ENCODE data around the gene CACUL1. TPM values are rescaled to one million over a fixed set of nuclear protein-coding genes. Genes with fewer than 3 reads are reported as not detected.
"Not testable (repeated sequence)": the region's sequence is repeated elsewhere in the genome, so short reads cannot be mapped to it uniquely, and the experiment has no call there.

The CACUL1 gene
- total RNA-seq, 1 experiment from 2014 or later: 31.9 TPM

- intact Hi-C loops (cut with micrococcal nuclease; ENCODE audit: unreplicated experiment): no loop called here
- TF ChIP-seq CTCF (conservative IDR thresholded peaks at IDR 0.05; ENCODE audit: low read depth, low read length) (no peak), EZH2 (IDR thresholded peaks at IDR 0.05; ENCODE audit: borderline replicate concordance, low read depth, low read length, poor library complexity, severe bottlenecking) (no peak)
Measured at GRCh38 chr10:118658762-118659161, 96.0 kb downstream of the CACUL1 start.

DNA sequence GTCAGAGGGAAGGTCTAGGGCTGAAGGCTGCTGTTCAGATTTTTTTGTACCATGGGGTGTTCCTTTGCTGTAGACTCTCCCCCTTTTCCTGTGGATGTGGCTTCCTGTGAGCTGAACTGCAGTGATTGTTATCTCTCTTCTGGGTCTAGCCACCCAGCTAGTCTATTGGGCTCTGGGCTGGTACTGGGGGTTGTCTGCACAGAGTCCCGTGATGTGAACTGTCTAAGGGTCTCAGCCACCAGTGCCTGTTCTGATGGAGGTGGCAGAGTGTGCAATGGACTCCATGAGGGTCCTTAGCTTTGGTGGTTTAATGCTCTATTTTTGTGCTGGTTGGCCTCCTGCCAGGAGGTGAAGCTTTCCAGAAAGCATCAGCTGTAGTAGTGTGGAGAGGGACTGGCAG, 96.6 kb downstream of the CACUL1 start:
- DNase-seq (ENCODE audit: low spot score); POLR2A ChIA-PET (ENCODE audit: low non-redundant PET); intact Hi-C loops (cut with micrococcal nuclease; ENCODE audit: unreplicated experiment); H3K27ac ChIP-seq (ENCODE audit: low read depth, low read length, poor library complexity, severe bottlenecking); H3K9me3 ChIP-seq (ENCODE audit: low read depth, low read length, poor library complexity, severe bottlenecking); CTCF ChIA-PET; H3K4me3 ChIP-seq (ENCODE audit: low read depth, low read length, poor library complexity, severe bottlenecking); BruUV-seq (replicated peaks); H3K4me1 ChIP-seq (ENCODE audit: insufficient read depth, low read length, poor library complexity, severe bottlenecking); H3K36me3 ChIP-seq (ENCODE audit: insufficient read depth, low read length, poor library complexity, severe bottlenecking): not testable (repeated sequence)
- H3K27me3 ChIP-seq (replicated peaks; ENCODE audit: insufficient read depth, low read depth, low read length, poor library complexity): peaks cover 47% of the 10 kb centered on the region

More at GRCh38 chr10:118658762-118659161, 96.0 kb downstream of the CACUL1 start:
- ChIA-PET POLR2A (ENCODE audit: low non-redundant PET) (no interaction called here), CTCF (no interaction called here)
- Histone ChIP-seq H3K9me3 (ENCODE audit: low read depth, low read length, poor library complexity, severe bottlenecking) (no peaks in the 10 kb centered on the region), H3K4me3 (ENCODE audit: low read depth, low read length, poor library complexity, severe bottlenecking) (no peak overlapping the region), H3K36me3 (ENCODE audit: insufficient read depth, low read length, poor library complexity, severe bottlenecking) (no peaks in the 10 kb centered on the region), H3K4me1 (ENCODE audit: insufficient read depth, low read length, poor library complexity, severe bottlenecking) (no peaks in the 10 kb centered on the region), H3K27ac (ENCODE audit: low read depth, low read length, poor library complexity, severe bottlenecking) (no peak overlapping the region), H3K27me3 (replicated peaks; ENCODE audit: insufficient read depth, low read depth, low read length, poor library complexity) (peaks cover 48% of the 10 kb centered on the region)
- BruUV-seq (replicated peaks): no TSS peak
- DNase-seq (ENCODE audit: low spot score): no peak

GRCh38 chr10:118645294-118645693, 109.5 kb downstream of the CACUL1 start:
- H3K9me3 ChIP-seq (ENCODE audit: low read depth, low read length, poor library complexity, severe bottlenecking); H3K27ac ChIP-seq (ENCODE audit: low read depth, low read length, poor library complexity, severe bottlenecking); H3K36me3 ChIP-seq (ENCODE audit: insufficient read depth, low read length, poor library complexity, severe bottlenecking); POLR2A ChIA-PET (ENCODE audit: low non-redundant PET); intact Hi-C loops (cut with micrococcal nuclease; ENCODE audit: unreplicated experiment); H3K4me3 ChIP-seq (ENCODE audit: low read depth, low read length, poor library complexity, severe bottlenecking); CTCF ChIA-PET; H3K4me1 ChIP-seq (ENCODE audit: insufficient read depth, low read length, poor library complexity, severe bottlenecking); BruUV-seq (replicated peaks); DNase-seq (ENCODE audit: low spot score): not testable (repeated sequence)
- peaks cover 48% of the 10 kb centered on the region for H3K27me3 ChIP-seq (replicated peaks; ENCODE audit: insufficient read depth, low read depth, low read length, poor library complexity)

DNA sequence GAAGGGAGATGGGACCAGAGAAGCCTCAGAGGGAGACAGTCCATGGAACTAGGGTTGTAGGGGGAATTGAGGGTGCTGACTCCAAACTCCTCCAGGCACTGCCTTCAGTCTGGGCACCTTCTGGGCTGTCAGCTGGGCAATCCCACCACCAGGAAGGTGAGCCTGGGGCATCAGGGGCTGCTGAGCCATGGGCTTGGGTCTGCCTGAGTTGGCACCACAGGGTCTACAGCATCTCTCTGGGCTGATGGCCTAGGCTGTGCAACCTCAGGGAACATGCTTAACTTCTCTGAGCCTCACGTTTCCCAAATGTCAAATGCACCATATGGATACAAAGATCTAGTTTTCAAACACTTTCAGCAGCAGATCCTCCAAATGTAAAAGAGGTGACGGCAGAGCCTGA, 112.5 kb downstream of the CACUL1 start:
- H3K36me3 ChIP-seq (ENCODE audit: insufficient read depth, low read length, poor library complexity, severe bottlenecking): no peaks in the 10 kb centered on the region
- intact Hi-C loops (cut with micrococcal nuclease; ENCODE audit: unreplicated experiment): no loop called here
- peaks cover 67% of the 10 kb centered on the region for H3K27me3 ChIP-seq (replicated peaks; ENCODE audit: insufficient read depth, low read depth, low read length, poor library complexity)
- H3K9me3 ChIP-seq (ENCODE audit: low read depth, low read length, poor library complexity, severe bottlenecking): no peaks in the 10 kb centered on the region
- TF ChIP-seq EZH2 (IDR thresholded peaks at IDR 0.05; ENCODE audit: borderline replicate concordance, low read depth, low read length, poor library complexity, severe bottlenecking): no peak
- no peak for TF ChIP-seq CTCF (conservative IDR thresholded peaks at IDR 0.05; ENCODE audit: low read depth, low read length)
- H3K4me3 ChIP-seq (ENCODE audit: low read depth, low read length, poor library complexity, severe bottlenecking): no peak overlapping the region
- no TSS peak for BruUV-seq (replicated peaks)
- ChIA-PET POLR2A (ENCODE audit: low non-redundant PET) (no interaction called here), CTCF (no interaction called here)
- H3K27ac ChIP-seq (ENCODE audit: low read depth, low read length, poor library complexity, severe bottlenecking): no peak overlapping the region
- no peak for DNase-seq (ENCODE audit: low spot score)
- H3K4me1 ChIP-seq (ENCODE audit: insufficient read depth, low read length, poor library complexity, severe bottlenecking): no peaks in the 10 kb centered on the region

Data from A673 (cell line).